GM21447 (cell line): ENCODE results near the gene IDI1.
"Not testable (repeated sequence)": the region's sequence is repeated elsewhere in the genome, so short reads cannot be mapped to it uniquely, and the experiment has no call there.

Source experiments
- ATAC-seq: cut with Tn5 transposase; IDR thresholded peaks from one replicate; pipeline ENCODE4 v1.9.1; 2021; ENCODE audit not compliant: unreplicated experiment

Gene IDI1

DNA sequence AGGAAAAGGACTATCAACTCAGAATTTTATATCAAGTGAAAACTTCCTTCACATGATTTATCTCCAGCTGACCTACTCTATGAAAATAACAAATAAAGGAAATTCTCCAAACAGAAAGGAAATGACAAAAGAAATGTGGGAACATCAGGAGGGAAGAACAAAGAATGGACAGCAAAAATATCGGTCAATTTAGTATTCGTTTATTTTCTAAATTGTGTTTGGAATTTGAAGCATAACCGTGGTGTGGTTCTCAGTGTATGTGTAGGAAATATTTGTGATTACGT lies 16.0 kb upstream of the IDI1 start:
- no peak for ATAC-seq

DNA sequence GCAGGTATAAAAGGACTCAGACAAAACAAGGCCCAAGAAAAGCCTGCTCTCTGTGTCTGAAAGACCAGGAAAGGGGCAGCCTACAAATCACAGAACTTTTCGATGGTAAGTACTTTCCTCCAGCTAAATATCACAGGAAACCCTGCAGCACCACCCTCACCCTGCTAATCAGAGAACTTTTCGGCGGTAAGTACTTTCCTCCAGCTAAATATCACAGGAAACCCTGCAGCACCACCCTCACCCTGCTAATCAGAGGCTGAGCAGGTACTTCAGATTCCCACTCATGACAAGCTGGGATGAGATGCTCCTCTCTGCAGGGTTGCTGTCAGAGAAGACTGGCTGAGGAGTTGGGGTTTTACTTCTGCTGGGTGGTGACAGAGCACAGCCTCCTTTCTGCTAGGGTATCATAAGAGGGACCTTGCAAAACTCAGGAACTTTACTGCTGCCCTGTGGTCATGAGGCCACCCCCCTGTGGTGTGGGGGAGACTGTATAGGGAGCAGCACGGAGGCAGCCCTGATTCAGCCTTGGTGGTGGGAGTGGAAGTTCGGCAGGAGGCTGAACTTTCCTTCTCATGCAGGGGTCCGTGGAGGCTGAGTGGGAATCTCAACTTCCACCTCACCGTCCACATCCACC lies 14.4 kb upstream of the IDI1 start:
- ATAC-seq = no peak

- ATAC-seq = no peak
Observed at GRCh38 chr10:1061930-1062774, 13.2 kb upstream of the IDI1 start.

- ATAC-seq = no peak
Observed at GRCh38 chr10:1059902-1060301, 11.0 kb upstream of the IDI1 start.

DNA sequence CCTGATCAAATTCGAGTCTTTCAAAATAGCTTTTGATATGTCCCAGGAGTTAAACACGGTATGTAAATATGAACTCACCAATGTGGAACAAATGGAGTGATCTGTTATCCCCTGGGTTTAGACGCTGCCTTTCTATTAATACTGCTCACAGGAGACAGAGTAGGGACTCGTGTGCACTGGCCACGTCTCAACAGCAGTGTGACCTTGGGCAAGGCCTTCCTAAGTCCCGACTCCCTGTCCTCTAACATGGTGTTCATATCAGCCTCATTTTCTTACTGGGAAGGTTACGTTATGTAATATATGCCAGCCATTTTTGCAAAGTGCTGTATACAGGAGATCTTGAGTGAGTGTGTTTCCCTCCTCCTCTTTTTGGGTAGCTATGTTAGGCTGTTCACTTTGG lies 9.1 kb upstream of the IDI1 start:
- ATAC-seq = no peak

GRCh38 chr10:1057106-1057657 lies 8.3 kb upstream of the IDI1 start:
- ATAC-seq = peak; percentile 22

DNA sequence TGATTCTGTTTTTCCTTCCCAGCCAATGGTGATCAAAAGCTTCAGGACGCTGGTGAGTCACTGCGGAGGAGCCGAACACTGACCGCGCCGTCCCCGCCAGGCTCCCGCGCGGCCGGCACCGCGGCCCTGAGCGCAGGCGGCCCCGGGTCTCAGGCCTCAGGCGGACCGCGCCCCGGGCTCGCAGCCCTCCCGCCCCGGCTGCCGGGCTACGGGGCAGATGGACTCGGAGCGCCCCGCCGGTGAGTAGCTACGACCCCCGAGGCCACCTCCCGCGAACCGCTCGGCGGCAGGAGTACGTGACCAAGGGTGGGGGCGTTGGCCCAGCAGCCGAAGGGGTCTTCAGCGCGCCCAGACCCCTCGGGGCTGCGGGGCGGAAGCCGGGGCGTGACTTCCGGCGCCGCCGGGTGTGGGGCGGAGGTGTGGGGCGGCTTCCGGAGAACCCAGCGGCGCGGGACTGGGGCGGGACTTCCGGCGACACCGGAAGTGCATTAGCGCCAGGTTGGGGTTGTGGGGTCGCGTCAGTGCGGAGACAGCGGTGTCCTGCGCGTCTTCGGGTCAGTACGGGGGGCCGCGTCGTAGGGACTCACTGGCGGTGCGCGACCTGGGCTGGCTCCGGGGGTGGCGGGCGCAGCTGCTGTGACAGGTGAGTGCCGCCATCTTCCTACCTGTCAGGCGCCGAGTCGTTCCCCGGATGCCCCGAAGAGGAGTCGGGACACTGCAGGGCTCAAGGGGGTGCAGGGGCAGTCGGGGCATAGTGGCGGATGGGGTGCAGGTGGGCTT lies 7.6 kb upstream of the IDI1 start, which contains the start of gene WDR37:
Gene WDR37 (plus strand): TSS at position 60 of the 780 bp plus-strand sequence. CDS start 15,771 bp downstream, outside the sequence.
- ATAC-seq = peak; percentile 91

DNA sequence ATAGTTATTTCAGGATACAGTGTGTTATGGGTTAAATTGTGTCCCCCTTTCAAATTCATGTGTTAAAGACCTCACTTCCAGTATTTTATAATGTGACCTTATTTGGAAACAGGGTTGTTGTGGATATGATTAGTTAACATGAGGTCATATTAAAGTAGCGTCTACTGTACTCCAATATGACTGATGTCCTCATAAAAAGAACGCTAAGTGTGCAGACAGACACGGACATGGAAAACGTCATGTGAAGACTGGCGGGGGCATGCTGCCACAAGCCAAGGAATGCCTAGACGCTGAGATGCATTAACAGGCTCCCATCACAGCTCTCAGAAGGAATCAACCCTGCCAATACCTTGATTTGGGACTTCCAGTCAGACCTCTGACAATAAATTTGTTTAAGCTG lies 5.8 kb upstream of the IDI1 start:
- no peak for ATAC-seq

GRCh38 chr10:1050554-1050953 lies 1.6 kb upstream of the IDI1 start:
- no peak for ATAC-seq

DNA sequence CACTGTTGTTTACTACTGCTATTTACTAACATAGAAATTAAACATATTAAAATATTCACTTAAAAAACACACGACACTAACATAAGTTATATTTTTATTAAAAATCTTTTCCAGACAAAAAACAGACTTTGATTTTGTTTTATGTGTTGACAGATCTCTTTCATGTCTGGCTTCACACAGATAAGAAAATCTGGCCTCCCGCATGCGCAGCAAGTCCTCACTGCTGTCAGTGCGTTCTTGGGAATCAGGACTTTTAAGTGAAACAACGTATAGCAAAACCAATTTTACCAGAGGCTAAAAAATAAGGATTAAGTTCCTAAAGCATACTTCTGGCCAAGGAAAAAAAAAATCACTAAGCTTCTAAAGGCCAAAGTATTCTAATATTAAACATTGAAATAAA lies 1.2 kb upstream of the IDI1 start:
- no peak for ATAC-seq

- ATAC-seq = no peak
Observed at GRCh38 chr10:1049425-1049958, 573 bp upstream of the IDI1 start.

- ATAC-seq = peak; percentile 5
Observed at GRCh38 chr10:1048349-1048731, 579 bp downstream of the IDI1 start.

- ATAC-seq = no peak
Observed at GRCh38 chr10:1047937-1048336, 982 bp downstream of the IDI1 start.

DNA sequence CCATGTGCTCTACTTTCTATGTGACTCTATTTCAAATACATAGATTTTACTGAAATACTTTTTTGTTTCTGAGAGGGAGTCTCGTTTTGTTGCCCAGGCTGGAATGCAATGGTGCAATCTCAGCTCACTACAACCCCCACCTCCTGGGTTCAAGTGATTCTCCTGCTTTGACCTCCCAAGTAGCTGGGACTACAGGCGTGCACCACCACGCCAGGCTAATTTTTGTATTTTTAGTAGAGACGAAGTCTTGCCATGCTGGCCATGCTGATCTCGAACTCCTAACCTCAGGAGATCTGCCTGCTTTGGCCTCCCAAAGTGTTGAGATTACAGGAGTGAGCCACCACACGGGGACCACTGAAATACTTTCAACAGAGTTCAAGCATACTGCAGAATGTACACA lies 3.5 kb downstream of the IDI1 start:
- no peak for ATAC-seq

DNA sequence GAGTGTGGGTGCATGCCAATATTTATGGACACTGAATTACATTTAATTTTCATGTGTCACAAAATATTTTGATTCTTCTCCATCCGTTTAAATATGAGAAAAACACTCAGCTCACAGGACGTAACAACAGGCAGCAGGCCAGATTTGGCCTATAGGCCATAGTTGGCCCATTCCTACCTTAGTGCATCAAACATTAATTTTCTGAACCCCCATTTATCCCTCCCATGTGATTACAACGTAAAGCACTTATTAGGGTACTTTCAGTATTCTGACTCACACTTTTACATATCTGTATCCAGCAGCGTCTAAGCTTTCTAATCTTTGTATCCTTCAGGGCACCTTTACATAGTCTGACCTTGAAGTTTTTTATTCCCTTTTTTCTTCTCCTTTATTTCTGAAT lies 4.0 kb downstream of the IDI1 start:
- no peak for ATAC-seq

- ATAC-seq = no peak
Observed at GRCh38 chr10:1044146-1044545, 4.8 kb downstream of the IDI1 start.

DNA sequence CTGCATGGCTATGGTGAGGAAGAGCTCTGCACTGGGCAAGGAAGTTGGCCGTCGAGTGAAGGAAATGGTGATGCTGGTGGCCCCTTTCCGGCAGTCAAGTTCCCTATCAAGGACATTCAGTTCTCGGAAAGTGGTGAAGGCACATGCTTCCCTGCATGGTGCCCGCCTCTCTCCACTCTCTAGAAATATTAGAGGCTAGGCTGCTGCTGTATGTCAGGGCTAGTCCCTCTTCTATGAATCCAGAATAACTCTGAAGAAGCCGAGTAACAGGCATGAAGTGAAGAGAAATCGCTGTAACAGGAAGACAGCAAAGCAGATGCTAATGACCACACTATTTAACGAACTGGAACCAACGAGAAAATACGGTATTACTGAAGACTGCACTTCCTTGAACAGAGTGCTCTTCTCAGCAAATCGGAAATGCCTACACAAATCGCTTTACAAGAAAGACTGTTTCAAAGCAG lies 5.4 kb downstream of the IDI1 start:
- ATAC-seq = peak; percentile 62

GRCh38 chr10:1041514-1041913 lies 7.4 kb downstream of the IDI1 start:
- no peak for ATAC-seq

- no peak for ATAC-seq
Observed at GRCh38 chr10:1040133-1040532, 8.8 kb downstream of the IDI1 start.

- not testable (repeated sequence) for ATAC-seq
Observed at GRCh38 chr10:1038769-1039168, 10.2 kb downstream of the IDI1 start.

- ATAC-seq = no peak
Observed at GRCh38 chr10:1037098-1037497, 11.8 kb downstream of the IDI1 start.
